Hippocampal formation (tissue), 2 donors: ENCODE data around the gene RO60.

Experiments used
- DNase-seq, 2 donors: peaks; one replicate each; lab custom pipeline; 2025; lab: John Stamatoyannopoulos, UW

Gene RO60

DNA sequence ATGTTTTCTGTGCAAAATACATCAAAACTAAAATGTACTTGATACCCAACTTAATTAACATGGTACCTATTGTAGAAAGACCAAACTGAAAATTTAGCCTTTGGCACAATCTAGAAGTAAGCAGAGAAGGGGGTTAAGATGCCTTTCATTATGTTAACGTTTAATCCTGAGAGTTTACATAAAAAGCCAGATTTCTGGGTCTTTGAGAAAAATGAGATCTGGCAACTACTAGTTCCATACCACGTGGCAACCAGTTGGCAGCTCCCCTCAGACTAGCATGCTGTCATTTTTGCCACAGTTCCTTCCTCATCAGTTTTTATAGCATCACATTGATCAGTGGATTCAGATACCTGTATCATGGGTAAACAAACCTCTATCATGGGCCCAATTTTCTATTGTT is 1.5 kb downstream of the RO60 start:
- peak in 1 of 2 donors; percentile 8 for DNase-seq

GRCh38 chr1:193062698-193063463 is 3.5 kb downstream of the RO60 start:
- DNase-seq = no peak

DNA sequence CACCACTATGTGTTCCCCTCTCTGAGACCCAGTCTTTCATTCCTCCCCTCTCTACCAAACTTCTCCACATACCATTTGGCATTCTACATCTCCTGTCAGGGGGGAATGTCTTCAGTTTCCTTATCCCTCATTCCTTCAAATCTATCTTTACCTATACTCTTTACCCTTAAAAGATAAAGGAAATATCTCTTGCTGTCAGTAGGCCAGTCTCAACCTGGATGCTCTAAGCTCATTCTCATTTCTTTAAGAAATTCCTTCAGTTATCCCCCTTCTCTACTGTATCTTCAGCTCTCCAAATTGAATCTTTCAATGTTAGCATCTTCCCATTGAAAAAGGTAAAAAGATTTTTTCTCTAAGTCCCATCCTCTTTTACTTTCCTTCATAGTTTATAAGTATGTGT is 6.5 kb downstream of the RO60 start:
- no peak for DNase-seq

DNA sequence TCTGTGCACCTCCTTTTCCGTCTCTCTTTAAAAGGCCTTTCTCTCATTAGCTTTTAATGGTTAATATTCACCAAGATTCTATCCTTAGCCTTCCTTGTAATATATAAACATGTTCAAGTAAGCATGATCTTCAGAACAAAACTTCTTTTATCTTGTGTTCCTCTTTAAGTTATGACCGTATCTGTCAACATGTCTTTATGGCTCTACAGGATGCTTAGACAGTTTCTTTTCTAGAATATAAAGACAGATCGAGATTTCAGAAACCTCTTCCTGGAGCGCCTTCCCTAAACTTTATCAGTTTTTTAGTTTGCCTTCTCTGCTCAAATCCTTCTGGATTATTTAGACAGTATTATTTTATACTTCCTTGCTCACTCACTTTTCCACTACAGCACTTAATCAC is 7.2 kb downstream of the RO60 start:
- no peak for DNase-seq

DNA sequence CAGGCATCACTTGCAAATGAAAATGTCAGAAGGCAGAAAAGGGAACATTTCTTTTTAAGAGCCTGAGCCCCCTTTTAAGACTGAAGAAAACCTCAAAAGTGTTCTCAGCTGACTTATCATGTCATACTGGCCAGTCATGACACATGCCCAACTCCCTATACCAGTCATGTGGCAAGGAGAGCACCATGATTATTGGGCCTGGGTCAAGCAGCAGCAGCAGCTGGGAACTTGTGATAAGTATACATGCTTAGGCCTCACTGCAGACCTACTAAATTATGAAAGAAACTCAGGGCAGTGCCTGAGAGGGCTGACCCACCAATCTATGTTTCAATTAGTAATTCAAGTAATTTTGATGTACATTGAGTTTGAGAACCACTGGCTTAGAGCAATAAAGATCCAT is 8.6 kb downstream of the RO60 start:
- DNase-seq = no peak

GRCh38 chr1:193069748-193070385 is 10.5 kb downstream of the RO60 start:
- no peak for DNase-seq

- no peak for DNase-seq
Measured at GRCh38 chr1:193070386-193070753, 11.0 kb downstream of the RO60 start.

GRCh38 chr1:193070942-193071341 is 11.5 kb downstream of the RO60 start:
- DNase-seq = no peak

GRCh38 chr1:193077991-193078390 is 18.6 kb downstream of the RO60 start:
- no peak for DNase-seq

GRCh38 chr1:193079187-193079586 is 19.8 kb downstream of the RO60 start:
- DNase-seq = no peak

GRCh38 chr1:193083365-193084088 is 24.1 kb downstream of the RO60 start:
- no peak for DNase-seq

GRCh38 chr1:193085263-193085662 is 25.9 kb downstream of the RO60 start:
- no peak for DNase-seq

GRCh38 chr1:193086342-193086741 is 26.9 kb downstream of the RO60 start:
- DNase-seq = no peak

DNA sequence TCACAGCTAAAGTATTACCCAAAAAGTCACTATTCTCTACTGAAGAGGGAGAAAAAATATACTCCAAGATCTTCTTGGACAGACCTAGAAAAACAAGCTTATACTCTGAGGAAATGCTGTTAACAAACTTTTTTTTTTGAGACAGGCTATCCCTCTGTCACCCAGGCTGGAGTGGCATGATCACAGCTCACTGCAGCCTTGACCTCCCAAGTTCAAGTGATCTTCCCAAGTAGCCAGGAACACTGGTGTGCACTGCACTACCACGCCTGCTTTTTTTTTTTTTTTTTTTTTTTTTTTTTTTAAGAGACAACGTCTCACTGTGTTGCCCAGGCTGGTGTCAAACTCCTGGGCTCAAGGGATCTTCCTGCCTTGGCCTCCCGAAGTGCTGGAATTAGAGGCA is 28.5 kb downstream of the RO60 start:
- no peak for DNase-seq

DNA sequence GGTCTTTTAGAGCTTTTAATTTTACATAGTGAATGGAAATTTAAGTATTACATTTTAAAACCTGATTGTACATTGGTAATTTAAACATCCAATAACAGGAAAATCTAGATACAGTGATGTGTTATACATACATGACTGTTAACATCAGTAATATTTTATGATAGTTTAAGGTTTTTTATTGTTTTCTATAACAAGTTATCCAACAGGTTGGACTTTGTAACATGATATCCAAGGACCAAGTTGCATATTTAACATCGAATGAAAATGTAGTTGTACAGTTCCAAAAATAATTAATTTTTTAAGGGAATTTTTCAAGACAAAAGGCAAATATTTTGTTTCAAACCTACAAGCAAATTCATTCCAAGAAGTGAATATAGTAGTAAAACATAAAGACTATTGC is 31.5 kb downstream of the RO60 start:
- no peak for DNase-seq

GRCh38 chr1:193094112-193094511 is 34.7 kb downstream of the RO60 start:
- no peak for DNase-seq

DNA sequence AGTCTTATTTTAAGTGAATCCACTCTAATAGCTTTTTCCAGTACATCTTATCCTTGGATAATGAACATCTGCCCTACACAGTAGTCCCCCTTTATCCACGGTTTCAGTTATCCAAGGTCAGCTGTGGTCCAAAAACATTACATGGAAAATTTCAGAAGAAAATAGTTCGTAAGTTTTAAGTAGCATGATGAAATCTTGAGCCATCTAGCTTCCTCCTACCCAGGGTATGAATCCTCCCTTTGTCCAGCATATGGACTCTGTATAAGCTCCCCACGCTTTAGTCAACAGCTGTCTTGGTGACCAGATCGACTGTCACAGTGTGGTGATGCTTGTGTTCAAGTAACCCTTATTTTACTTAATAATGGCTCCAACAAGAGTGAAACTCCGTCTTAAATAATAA is 43.2 kb downstream of the RO60 start:
- no peak for DNase-seq

- DNase-seq = no peak
Measured at GRCh38 chr1:193103759-193104501, 44.5 kb downstream of the RO60 start.

GRCh38 chr1:193104502-193104906 is 45.1 kb downstream of the RO60 start:
- peak; percentile 20 to 73 for DNase-seq

GRCh38 chr1:193104907-193105820 is 45.8 kb downstream of the RO60 start, which contains the start of gene GLRX2:
Gene GLRX2 (minus strand): TSS chr1:193105414. CDS start chr1:193105382, 32 bp downstream.
- DNase-seq = peak; percentile 79 to 89

DNA sequence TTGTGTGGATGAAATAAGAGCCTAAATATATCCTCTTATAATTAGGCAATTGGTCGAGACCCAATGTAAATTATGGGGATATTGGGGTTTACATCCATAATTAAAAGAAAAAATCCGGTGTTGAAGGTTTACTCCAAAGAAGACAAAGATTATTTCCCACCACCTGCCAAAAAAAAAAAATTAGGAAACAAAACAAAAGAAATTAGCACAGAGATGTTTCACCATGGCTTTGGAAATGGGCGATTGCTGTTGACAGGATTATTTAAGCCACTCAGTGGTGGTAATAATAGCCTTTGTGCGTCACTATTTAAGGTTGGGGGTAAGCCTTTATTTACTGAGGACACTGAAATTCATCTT is 46.4 kb downstream of the RO60 start:
- no peak for DNase-seq
